Measurements from ENCODE around the gene SLC15A1.

Gene SLC15A1

GRCh38 chr13:98706446-98707110 lies 45.9 kb downstream of the SLC15A1 start:
- no peak for DNase-seq (ENCODE audit: low read depth in 3 of 3)

DNA sequence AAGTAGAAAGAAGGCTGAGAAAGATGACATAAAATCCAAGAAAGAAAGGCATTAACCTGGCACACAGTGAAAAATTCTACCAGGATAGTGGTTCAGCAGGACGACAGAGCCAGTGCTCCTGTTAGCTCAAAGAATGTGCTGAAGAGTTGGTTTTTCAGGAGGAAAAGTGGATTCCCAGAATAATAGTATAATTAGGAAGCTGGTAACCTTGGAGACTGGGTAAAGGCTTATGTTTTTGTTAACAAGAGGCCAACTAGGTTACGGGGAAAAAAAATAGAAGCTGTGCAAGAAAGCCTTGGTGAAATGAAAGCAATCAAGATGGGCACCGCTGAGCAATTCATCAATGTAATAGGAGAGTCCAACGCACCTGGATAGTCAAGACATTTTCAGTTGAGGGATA lies 54.7 kb downstream of the SLC15A1 start:
- DNase-seq (ENCODE audit: low read depth in 3 of 3): no peak

- no peak for DNase-seq (ENCODE audit: low read depth in 3 of 3)
Measured at GRCh38 chr13:98693756-98694155, 58.7 kb downstream of the SLC15A1 start.

DNA sequence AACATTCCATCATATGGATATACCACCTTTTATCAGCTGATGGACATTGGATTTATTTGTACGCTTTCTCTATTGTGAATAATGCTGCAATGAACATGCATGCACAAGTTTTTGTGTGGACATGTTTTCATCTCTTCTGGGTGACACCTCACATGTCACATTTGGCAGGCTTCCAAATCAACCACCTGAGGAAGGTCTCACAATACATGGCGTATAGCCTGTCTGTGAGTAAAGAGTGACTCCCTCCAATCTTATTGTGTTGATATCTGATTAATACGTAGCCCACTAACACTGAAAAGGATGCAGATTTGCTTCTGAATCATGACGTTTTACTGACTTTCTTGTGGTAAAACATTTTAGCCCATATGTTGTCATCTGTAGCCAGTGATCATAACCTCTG lies 61.1 kb downstream of the SLC15A1 start:
- no peak for DNase-seq (ENCODE audit: low read depth in 3 of 3)

- no peak for DNase-seq (ENCODE audit: low read depth in 3 of 3)
Measured at GRCh38 chr13:98690348-98691022, 62.0 kb downstream of the SLC15A1 start.

- no peak for DNase-seq (ENCODE audit: low read depth in 3 of 3)
Measured at GRCh38 chr13:98689347-98689968, 63.0 kb downstream of the SLC15A1 start.

GRCh38 chr13:98688373-98688772 lies 64.1 kb downstream of the SLC15A1 start:
- DNase-seq (ENCODE audit: low read depth in 3 of 3): no peak

GRCh38 chr13:98687319-98687718 lies 65.2 kb downstream of the SLC15A1 start:
- no peak for DNase-seq (ENCODE audit: low read depth in 3 of 3)

- no peak for DNase-seq (ENCODE audit: low read depth in 3 of 3)
Measured at GRCh38 chr13:98686270-98686669, 66.2 kb downstream of the SLC15A1 start.

GRCh38 chr13:98685146-98685545 lies 67.3 kb downstream of the SLC15A1 start:
- no peak for DNase-seq (ENCODE audit: low read depth in 3 of 3)

- DNase-seq (ENCODE audit: low read depth in 3 of 3): no peak
Measured at GRCh38 chr13:98681049-98681448, 71.4 kb downstream of the SLC15A1 start.

- no peak for DNase-seq (ENCODE audit: low read depth in 3 of 3)
Measured at GRCh38 chr13:98678741-98679140, 73.7 kb downstream of the SLC15A1 start.

GRCh38 chr13:98677398-98677797 lies 75.1 kb downstream of the SLC15A1 start:
- no peak for DNase-seq (ENCODE audit: low read depth in 3 of 3)

GRCh38 chr13:98676239-98676638 lies 76.2 kb downstream of the SLC15A1 start:
- DNase-seq (ENCODE audit: low read depth in 3 of 3): no peak

DNA sequence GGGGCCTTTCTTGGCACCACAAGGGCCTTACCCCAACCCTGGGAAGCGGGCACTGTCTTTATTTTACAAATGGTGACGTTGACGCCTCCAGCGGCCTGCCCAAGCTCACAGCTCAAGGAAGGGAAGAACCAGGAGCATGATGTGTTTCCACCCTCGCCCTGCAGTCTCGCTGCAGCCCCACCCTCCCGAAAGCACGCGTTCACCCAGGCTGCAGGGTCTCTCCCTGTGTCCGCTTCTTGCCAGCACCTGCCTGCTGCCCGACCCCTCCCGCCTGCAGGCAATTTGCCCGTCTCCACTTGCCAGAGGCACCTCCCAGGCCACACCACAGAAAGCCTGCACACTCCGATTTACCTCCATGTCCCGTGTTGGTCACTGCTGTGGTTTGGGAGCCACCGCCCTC lies 76.6 kb downstream of the SLC15A1 start:
- no peak for DNase-seq (ENCODE audit: low read depth in 3 of 3)

DNA sequence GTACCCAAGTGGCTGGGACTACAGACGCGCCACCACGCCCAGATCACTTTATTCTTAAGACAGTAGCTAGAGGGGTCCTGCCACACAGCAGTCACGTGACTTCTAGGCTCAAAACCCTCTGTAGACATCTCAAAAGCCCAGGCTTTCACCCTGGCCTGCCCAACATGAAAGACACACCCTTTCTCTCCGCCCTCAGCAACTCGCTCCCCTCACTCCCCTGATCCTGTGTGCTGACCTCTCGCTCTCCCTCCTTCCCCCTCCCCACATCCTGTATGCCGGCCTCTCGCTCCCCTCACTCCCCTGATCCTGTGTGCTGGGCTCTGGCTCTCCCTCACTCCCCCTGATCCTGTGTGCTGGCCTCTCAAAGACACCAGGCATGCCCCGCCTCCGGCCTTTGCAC lies 77.4 kb downstream of the SLC15A1 start:
- DNase-seq (ENCODE audit: low read depth in 3 of 3): no peak

DNA sequence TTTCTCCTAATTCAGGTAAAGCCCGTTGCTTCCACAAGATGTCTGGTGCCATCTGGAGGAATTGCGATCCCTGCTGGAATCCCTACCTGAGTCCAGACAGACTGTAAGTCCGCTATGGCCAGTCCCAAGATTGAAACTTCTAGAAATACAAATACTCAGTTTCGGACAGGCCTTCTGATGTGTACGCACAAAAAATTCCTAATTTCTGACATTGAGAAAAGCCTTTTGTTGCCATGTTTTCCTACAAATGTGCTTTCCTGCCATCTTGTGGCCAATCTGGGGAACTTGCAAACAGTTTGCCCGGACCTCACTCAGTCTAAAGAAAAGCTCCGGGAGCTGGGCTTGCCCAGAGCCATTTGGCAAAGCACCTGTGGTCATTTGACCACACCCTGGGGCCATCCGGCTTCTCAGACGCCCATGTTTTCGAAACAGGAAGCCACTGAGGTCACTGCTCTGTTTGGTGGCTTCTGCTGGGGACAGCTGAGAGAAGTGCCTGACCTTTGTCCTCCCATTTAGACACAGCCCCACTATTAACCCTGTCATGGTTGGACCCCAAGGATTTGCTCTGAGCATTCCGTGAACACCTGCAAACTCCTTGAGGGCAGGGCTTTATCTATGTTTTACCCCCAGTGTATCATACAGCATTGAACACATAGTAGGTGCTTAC lies 79.4 kb downstream of the SLC15A1 start:
- peak; percentile 8 to 19 (median 16) for DNase-seq (ENCODE audit: low read depth in 3 of 3)

- DNase-seq (ENCODE audit: low read depth in 3 of 3): no peak
Measured at GRCh38 chr13:98668155-98668554, 84.3 kb downstream of the SLC15A1 start.

GRCh38 chr13:98665638-98665995 lies 86.9 kb downstream of the SLC15A1 start:
- DNase-seq (ENCODE audit: low read depth in 3 of 3): no peak

GRCh38 chr13:98664924-98665637 lies 87.4 kb downstream of the SLC15A1 start:
- no peak for DNase-seq (ENCODE audit: low read depth in 3 of 3)

GRCh38 chr13:98664510-98664909 lies 88.0 kb downstream of the SLC15A1 start:
- no peak for DNase-seq (ENCODE audit: low read depth in 3 of 3)

DNA sequence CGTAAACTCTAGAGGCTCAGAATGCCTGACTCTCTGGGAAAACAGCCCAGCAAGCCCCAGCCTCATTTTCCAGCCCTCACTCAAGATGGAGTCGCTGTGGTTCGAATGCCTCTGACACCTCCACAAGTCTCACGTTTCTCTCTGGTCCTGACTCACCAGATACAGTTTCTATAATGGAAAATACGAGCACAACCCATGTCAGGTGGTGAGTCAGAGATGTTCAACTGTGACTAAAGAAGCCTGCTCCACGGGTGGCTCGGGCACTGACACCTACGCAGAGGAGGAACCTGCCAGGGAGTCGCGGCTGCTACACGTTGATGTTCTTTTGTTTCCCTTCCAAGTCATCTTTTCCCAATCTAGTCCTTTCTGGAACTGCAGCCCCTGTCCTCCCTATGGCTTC lies 88.4 kb downstream of the SLC15A1 start:
- DNase-seq (ENCODE audit: low read depth in 3 of 3): peak; percentile 37 to 72 (median 48)
